CMK (cell line): ENCODE data around the gene PCSK2.

ENCODE experiments used
- DNase-seq: peaks from one replicate; pipeline ENCODE4 v3.0.0-alpha.2; 2010; ENCODE audit warnings: low read depth

PCSK2 gene

GRCh38 chr20:17445543-17445942 lies 218.7 kb downstream of the PCSK2 start:
- no peak for DNase-seq

- no peak for DNase-seq
These were observed 219.3 kb downstream of the PCSK2 start for GRCh38 chr20:17446171-17446570.

DNA sequence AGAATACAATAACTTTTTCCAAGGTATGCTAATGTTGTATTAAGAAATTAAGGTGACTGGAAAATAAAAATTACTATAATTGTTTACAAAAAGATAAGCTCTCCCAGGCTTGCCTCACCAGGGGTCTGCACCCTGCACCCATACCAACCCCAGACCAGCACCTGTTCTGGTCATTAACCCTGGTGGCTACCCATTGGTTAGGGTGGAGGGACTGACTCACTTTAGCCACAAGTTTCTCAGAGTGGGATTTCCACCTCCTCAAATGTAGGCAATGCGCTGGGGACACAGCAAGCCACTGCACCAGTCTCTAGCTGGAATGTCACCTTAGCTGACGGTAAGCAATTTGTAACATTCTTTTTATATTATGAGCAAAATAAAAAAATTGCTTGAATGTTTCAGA lies 221.2 kb downstream of the PCSK2 start:
- DNase-seq = no peak

GRCh38 chr20:17449031-17449430 lies 222.2 kb downstream of the PCSK2 start:
- DNase-seq = no peak

DNA sequence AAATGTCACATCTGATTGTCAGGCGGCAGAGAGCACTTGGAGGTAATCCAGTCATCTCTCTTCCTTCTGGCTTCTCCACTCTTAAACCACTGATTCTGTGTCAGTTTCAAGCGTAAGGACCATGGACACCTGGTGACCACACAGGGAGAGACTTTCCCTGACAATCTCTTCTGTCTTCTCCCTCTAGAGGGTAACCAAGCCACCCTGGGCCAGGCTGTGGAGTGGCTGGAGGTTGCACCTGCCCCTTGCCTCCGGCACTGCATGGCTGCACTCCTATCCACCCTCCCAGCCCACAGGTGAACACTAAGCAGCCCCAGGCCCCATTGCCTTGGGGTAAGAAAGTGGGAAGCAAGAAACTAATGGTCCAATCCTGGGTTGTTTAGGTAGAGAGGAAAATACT lies 225.6 kb downstream of the PCSK2 start:
- no peak for DNase-seq

DNA sequence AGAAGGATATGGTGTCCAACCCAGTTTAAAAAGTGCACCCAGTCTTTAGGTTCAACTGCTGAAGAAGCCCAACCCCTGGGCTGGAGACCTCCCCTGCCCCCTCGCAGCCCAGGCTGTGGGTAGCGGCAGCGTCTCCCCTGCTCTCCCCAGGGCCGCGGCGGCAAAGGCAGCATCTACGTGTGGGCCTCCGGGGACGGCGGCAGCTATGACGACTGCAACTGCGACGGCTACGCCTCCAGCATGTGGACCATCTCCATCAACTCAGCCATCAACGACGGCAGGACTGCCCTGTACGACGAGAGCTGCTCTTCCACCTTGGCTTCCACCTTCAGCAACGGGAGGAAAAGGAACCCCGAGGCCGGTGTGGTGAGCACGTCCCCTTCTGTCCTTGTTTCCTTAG lies 226.8 kb downstream of the PCSK2 start:
- no peak for DNase-seq

DNA sequence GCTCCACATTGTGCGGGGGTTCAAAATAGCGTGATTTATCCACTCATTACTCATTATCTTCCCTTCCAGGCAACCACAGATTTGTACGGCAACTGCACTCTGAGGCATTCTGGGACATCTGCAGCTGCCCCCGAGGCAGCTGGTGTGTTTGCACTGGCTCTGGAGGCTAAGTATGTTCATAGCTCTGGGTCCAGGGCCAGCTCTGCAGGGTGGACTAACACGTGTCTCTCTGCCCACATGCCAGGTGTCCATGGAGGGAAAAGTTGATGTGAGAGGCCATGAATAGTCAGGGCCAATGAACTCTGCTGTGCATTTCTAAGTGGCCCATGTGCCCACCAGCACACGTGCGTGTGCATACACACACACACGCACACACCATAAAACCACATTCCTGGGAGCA lies 229.4 kb downstream of the PCSK2 start:
- no peak for DNase-seq

- no peak for DNase-seq
These were observed 230.2 kb downstream of the PCSK2 start for GRCh38 chr20:17457079-17457478.

- DNase-seq = no peak
These were observed 230.8 kb downstream of the PCSK2 start for GRCh38 chr20:17457588-17458190.

DNA sequence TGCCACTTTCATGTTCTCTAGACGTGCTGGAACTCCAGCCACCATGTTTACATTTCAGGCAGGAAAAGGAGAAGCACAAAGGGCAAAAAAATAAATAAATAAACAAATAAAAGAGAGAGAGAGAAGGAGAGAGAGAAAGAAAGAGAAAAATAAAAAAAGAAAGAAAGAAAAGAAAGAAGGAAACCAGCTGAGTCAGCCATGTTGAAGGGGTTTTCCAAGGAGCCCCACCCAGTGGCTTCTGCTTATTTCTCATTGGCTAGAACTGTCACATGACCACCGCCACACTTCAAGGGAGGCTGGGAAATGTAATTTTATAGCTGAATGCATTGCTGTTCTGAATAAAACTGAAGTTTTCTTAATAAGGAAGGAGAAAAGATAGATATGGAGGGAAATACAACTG lies 233.3 kb downstream of the PCSK2 start:
- DNase-seq = no peak

DNA sequence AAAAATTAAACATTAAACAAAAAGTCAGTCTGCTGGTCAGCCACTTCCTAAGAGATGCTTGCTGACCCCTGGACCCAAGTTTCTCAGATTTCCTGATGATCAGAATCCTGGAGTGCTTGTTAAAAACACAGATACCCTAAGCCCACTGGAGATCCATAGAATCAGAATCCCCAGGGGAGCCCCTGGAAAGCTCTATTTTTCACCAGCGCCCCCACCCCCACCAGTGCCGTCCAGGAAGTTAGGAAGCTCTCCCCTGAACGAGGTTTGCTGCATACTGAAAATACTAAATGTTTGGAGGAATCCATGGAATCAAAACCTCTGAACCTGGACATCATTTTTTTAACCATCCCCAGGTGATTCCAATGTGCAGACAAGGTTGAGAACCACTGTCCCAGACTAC lies 235.1 kb downstream of the PCSK2 start:
- DNase-seq = no peak

GRCh38 chr20:17463711-17464110 lies 236.9 kb downstream of the PCSK2 start:
- DNase-seq = no peak

GRCh38 chr20:17465236-17465635 lies 238.4 kb downstream of the PCSK2 start:
- DNase-seq = no peak

DNA sequence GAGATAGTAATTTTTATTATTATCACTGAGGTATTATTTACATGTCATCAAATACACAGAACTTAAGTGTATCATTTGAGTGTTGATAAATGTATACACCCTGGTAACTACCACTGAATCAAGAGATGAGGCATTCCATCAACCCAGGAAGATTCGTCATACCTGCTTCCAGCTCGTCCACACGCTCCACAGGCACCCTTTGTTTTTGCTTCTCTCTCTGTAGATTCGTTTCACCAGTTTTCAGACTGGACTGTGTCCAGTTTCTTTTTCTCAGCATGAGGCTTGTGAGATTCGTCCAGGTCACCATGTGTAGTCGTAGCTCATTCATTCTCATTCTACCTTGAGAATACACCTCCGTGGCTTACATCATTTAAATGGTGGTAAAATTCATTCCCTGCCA lies 239.8 kb downstream of the PCSK2 start:
- no peak for DNase-seq

- no peak for DNase-seq
These were observed 240.3 kb downstream of the PCSK2 start for GRCh38 chr20:17467120-17467655.

- DNase-seq = no peak
These were observed 241.4 kb downstream of the PCSK2 start for GRCh38 chr20:17468073-17468840.

- DNase-seq = no peak
These were observed 242.6 kb downstream of the PCSK2 start for GRCh38 chr20:17469246-17470030.

- DNase-seq = no peak
These were observed 243.7 kb downstream of the PCSK2 start for GRCh38 chr20:17470521-17470920.

DNA sequence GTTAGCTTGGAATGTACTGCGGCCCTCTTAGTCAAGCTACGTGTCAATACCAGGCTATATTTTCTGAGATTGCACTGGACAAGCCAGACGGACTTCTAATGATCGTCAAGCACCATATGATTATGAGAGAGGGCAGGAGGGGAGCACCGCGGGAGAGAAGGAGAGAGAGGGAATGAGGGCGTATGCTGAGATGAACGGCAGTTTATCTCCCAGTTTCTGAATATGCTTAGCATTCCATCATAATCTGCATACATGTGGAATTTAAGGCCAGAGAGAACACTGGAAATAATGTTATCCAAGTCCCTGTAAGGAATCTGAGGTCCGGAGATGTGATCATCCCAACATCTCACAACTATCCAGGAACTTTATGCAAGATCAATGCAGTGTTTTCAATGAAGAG lies 244.1 kb downstream of the PCSK2 start:
- no peak for DNase-seq

GRCh38 chr20:17471606-17472187 lies 244.9 kb downstream of the PCSK2 start:
- no peak for DNase-seq

DNA sequence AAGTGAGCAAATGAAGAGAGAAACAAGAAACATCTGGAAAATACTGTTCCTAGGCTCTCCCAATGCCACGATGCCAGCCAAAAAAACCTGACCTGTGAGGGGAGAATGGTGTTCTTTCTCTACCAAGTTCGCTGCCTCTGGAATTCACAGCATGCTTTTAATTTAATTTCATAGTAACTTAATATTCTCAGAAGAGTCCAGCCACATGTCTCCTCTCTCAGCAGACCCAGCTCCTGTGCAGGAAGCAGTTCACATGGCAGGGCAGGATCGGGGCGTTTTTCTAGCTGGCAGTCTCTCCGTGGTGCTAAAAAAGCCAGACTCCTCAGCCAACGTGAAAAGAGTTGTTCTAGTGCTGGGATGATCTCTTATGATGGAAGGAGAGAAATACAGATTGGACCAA lies 246.8 kb downstream of the PCSK2 start:
- DNase-seq = no peak

DNA sequence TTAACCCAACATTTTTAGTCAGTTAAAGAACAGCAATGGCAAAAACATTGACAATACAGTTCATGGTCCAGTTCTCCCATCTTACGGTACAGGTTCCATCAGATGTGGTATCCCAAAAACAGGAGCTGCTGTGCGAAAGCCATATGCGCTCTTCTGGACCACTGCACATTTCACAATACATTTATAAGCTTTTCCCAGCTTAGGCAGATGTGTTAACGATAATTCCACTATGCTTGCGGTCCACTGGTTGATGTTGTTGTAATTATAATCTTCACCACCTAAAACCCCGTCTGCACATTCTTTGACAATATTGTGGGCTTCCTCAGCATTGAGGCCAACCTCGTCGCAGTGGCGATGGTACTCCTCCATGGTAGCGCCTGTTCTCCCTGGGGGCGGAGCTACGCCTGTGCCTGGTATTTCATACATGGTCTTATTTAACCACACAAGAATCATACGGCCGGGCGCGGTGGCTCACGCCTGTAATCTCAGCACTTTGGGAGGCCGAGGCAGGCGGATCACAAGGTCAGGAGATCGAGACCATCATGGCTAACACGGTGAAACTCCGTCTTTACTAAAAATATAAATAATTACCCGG lies 252.3 kb downstream of the PCSK2 start:
- DNase-seq = no peak
